HG03457 (cell line): Measurements from ENCODE around the gene COPE.
"Not testable (repeated sequence)": the region's sequence is repeated elsewhere in the genome, so short reads cannot be mapped to it uniquely, and the experiment has no call there.

Experiments used
- ATAC-seq: cut with Tn5 transposase; IDR thresholded peaks from one replicate; pipeline ENCODE4 v1.9.1; 2021; ENCODE audit warnings: moderate number of reproducible peaks; ENCODE audit not compliant: unreplicated experiment

COPE gene

DNA sequence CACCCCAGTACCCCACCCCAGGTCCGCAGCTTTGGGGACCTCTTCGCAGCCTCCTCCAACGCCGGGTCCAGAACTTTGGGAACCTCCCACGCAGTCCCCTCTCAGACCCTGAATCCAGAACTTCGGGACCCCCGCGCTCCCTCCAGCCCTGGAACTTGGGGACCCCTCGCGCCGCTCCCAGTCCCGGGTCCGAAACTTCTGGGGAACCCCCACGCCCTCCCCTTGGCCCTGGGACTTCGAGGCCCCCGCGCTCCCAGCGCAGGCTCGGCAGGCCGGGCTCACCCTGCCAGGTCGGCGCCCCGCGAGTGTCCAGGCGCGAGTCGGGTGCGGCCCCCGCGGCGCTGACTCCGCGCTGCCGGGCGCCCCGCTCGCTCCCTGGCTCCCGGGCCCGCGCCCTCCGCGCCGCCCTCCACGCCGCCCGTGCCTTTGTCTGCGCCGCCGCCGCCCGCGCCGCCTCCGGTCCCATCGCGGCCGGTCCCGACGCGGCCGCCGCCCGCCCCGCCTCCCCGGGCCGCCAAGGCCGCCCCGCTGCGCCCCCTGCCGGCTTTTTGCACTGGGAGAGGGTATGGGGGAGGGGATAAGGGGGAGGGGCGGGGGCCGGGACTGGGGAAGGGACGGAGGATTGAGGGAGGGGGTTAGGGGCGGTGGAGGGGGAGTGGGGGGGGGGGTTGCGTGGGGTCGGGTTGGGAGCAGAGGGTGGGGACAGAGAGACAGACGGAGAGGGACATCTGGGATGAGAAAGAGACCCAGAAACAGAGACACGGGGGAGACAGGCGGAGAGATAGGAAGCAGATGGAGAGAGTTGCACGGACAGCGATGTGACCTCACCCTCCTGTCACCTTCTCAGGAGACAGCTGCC, 21.8 kb upstream of the COPE start, which contains the start of gene HOMER3:
TSS of gene HOMER3 (minus strand) at position 449 of the 859 bp plus-strand sequence. CDS start 2,235 bp downstream, outside the sequence.
- ATAC-seq = no peak

DNA sequence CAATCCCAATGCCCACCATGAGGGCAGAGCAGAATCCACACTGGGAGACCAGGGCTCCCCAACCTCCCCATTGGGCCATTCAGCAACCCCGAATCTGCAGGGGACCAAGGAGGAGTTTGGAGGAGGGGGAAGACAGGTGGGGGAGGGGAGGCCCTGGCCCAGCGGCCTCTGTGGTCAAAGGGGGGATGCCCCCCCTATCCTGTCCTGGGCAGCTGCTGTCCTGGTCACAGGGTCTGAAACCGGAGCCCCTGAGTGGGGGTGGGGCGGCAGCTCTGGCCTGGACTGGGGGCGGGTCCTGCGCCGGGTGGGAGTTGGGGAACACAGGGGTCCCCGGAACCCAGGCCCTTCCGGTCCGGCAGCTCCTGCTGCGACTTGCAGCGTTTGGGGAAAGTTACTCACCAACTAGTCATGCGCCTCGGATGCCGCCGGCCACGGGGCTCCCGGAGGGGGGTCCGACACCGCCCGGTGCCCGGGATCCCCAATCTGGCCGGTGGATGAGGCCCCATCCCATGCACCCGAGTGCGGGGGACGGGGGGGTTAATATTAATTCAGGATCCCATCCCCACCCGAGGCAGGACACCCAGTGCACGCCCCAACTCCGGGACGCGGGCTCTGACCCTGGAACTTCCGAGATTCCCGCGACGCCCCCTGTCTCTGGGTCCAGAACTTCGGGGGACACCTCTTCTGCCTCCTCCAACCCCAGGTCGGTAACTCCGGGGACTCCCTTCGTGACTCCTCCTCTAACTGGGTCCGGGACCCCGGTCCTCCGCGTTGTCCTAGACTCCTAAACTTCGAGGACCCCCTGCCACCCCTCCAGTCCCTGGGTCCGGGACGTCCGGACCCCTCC, 21.0 kb upstream of the COPE start:
- no peak for ATAC-seq

GRCh38 chr19:18939163-18939562, 20.0 kb upstream of the COPE start:
- no peak for ATAC-seq

GRCh38 chr19:18933297-18933696, 14.1 kb upstream of the COPE start:
- ATAC-seq = no peak

DNA sequence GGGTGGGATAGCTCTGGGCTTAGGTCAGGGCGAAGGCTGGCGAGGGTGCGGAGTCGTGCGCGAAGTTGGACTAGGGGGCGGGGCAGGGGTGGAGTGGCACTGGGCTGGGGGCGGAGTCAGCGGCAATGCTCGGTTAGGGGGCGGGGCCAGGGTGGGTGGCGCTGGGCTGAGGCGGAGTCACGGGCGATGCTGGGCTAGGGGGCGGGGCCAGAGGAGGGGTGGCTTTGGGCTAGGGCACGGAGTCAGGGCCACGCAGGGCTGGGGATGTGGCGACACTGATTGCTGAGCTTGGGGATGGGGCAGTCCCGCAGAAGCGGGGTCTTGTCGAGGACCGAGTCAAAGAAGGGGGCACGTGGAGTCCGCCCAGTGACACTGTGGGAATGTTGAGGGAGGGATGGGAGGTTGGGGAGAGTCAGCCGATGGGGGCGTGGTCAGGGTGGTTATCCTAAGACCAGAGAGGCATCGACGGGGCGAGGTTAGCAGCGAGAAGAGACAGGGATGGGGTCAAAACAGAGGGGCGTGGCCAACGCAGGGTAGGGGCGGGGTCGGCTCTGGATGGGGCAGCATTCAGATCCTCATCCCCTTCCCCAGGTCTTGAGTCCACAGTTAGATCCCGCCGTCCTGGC, 13.1 kb upstream of the COPE start:
- no peak for ATAC-seq

DNA sequence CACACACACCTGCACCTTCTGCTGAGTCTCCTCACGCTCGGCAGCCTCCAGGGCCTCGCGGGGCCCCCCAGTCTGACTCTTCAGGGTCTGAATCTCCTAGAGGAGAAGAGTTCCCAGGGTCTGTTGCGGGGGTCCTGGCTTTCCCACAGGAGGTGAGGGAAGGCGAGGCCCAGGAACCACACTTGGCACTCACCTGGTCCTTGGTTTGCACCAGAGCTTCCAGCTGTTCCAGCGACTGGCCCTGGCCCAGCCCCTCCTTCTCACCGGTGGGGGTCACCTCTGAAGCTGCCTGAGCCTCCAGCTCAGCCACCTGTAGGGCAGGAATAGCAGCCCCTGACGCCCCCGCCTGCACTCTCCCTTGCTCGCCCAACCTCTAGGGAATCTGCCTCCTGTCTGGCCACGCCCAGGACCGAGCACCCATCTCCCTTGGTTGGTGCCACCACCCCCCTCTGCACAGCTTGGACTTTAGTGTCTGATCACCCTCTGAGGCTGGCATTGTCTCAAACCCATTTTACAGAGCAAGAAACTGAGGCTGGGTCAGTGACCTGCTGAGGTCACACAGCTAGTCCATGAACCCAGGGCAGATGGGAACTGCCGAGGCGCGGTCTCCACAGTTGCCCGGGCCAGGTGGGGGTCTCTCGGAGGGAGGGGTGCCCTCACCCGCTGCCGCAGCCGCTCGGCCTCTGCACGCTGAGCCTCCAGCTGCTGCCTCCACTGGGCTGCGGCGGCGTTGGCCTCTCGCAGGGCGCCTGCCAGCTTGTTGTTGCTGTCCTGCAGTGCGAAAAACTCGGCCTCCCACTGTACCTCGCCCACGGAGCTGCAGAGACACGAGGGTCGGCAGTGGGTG, 12.4 kb upstream of the COPE start:
- ATAC-seq = no peak

DNA sequence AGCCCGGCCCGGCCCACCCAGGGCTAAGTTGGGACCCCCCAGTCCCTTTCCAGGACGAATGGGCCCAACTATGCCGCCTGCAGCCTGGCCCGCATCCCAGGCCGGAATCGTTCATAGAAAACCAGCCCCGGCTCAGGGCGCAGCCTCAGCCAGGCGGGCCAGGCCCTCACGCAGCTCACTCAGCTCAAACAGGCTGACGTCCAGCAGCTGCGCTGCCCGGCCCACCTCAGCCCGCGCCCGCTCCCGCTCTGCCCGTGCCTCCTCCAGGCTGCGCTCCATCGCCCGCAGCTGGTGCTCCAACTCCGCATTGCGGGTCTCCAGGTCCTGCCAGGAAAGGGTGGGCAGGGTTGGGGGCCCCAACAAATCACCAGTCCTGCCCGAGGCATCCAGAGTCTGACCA, 10.1 kb upstream of the COPE start:
- no peak for ATAC-seq

GRCh38 chr19:18928018-18928805, 9.0 kb upstream of the COPE start:
- no peak for ATAC-seq

DNA sequence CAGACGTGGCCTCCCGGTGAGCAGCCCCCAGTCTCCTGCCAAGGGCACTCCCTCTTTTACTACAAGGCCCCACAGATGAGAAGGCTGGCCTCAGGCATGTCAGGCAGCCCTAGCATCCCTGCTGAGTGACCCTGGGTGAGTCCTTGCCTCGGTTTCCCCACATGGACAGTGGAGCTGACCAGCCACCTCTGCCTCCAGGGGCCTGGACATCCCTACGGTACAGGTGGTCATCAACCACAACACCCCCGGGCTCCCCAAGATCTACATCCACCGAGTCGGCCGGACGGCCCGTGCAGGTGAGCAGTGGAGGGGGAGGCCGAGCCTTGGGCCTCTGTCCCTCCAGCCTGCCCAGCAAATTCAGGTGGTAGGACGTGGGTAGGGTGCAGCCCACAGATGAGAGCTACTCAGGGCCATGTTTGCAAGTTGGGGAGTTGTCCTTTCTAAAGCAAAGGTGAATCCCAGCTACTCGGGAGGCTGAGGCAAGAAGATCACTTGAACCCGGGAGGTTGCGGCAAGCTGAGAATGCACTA, 5.6 kb upstream of the COPE start:
- no peak for ATAC-seq

DNA sequence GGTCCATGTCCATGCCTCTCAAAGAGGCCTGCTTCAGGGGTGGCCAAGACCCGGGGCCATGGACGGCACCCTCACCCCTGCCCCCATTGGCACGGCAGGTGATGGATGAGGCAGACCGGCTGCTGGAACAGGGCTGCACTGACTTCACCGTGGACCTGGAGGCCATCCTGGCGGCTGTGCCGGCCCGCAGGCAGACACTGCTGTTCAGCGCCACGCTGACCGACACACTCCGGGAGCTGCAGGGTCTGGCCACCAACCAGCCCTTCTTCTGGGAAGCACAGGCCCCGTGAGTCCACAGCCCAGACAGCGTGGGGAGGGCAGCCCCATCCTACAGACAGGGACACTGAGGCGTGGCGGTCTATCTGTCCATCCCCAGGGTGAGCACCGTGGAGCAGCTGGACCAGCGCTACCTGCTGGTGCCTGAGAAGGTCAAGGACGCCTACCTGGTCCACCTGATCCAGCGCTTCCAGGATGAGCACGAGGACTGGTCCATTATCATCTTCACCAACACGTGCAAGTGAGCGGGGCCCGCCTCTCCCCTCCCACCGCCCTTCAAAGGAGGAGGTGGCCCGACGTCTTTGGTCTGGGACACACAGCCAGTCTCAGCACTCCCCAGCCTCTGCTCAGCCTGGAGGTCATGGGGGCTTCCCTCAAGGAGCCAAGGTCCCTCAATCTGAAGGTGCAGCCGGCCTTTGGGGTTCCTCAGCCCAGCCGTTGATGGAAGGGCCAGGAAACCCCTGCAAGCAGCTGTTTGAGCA, 3.2 kb upstream of the COPE start:
- no peak for ATAC-seq

DNA sequence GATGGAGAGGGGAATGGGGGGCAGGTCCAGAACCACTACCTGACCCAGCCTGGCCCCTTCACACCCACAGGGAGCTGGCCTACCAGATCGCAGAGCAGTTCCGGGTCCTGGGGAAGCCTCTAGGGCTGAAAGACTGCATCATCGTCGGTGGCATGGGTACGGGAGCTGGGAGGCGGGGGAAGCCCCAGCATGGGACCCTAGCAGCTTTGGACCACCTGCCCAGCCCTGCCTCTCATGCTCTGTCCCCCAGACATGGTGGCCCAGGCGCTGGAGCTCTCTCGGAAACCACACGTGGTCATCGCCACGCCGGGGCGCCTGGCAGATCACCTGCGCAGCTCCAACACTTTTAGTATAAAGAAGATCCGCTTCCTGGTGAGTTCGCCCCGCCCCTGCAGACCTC, 2.4 kb upstream of the COPE start:
- no peak for ATAC-seq

- ATAC-seq = no peak
Measured at GRCh38 chr19:18920400-18920799, 1.2 kb upstream of the COPE start.

DNA sequence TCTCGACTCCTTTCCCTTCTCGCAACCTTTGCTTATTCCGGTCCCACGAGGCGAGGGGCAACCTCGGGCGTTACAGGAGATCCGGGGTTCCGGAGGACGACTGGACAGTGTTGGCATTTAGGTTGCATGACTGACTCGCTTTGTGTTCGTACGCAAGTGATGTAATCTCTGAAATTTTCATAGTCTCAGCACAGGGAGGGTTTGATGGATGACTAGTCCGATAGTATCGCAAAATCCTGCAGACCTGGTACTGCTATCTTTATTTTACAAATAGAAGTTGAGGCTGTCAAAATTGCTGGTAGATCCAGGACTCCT, 670 bp upstream of the COPE start:
- no peak for ATAC-seq

DNA sequence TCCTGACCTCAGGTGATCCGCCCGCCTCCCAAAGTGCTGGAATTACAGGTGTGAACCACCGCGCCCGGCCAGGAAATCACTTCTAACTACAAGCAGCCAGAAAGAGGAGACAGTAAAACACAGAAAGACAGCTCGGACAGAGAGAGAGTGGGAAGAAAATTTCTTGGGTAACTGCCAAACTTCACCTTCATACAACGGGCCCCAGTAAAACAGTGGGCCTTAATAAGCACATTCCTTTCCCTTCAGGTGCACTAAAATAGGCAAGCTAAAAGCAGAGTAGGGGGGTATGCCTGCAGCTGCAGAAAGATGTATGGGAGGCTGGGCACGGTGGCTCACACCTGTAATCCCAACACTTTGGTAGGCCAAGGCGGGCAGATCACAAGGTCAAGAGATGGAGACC, 1.6 kb downstream of the COPE start:
- not testable (repeated sequence) for ATAC-seq

- no peak for ATAC-seq
Measured at GRCh38 chr19:18915639-18916038, 3.5 kb downstream of the COPE start.

DNA sequence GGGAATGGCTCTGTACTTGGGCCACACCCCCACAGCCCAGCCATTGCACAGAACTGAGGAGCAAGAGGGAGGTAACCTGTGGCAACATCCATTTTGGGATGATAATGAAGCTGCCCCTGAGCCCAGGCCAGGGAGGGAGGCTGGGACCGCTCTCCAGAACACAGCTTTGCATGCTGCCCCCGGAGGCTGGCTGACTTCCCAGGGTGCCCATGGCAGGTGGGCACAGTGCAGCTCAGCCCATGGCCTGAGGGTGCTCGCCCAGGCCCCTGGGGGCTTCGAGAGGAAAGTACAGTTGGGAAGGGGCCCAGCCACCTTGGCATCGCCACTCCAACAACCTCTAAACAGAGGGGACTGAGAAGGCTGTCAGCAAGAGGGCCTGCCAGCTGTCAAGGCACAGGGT, 5.7 kb downstream of the COPE start:
- no peak for ATAC-seq

DNA sequence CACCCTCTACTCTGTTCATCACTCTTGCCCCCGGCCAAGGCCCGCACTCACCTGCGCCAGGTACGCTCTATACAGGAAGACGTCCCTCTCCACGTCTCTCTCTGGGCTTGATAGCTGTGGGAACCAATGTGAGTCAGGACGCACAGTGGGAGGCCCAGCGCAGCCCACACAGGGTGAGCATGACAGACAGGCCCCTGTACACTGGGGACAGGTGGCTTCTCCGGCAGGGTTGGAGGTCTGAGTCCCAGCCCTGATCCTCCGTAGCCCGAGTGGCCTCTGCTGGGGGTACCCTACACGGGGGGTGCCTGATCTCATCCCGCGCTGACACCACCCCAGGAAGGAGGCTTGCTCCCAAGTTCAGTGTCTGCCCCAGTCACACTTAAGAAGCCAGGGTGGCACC, 6.3 kb downstream of the COPE start:
- no peak for ATAC-seq

DNA sequence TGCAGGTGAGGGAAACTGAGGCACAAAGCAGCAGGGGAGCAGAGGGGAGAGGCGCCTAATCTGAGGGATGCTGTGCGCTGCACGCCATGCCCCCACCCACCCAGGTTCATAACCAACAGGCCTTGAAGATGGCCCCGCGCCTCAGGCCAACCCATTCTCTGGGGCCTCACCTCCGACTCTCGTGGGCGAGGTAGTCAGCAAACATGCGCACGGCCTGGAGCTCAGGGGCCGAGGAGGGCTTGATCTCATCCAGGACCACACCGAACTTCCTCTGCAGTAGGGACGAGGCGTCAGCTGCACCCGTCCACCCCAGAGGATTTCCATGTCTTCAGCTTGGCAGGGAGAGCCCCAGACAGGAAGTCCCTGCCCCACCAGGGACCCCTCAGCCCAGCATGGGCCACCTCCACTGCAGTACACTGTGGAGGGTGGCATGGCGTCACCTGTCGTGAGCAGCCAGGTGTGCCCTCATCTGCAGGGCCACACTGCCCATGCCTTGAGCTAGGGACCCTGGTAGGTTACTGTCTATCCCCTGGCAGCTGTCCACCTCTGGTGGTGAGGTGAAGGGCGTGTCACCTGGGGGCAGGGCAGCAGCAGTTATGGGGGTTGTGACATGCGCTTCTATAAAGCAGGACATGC, 8.3 kb downstream of the COPE start:
- ATAC-seq = no peak

DNA sequence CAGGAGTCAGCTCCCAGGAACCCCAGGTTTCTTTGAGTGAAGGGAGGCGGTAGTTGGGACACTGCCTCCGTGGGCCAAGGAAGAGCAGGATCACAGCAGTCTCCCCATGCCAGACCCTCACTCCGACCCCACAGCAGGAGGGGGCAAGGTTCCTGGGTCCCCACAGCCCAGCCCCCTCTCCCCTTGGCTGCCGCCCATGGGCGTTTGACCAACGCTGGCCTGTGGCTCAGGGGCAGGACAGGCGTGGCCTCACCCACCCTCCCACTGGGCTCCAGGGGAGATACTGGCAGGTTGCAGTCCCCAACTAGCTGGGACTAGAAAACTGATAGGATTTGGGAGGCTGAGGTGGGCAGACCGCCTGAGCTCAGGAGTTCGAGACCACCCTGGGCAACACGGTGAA, 9.2 kb downstream of the COPE start:
- no peak for ATAC-seq
